Measurements from ENCODE around the gene LAMA5.

Gene LAMA5

GRCh38 chr20:62308102-62308822, 58.9 kb downstream of the LAMA5 start:
- FAIRE-seq: peak; percentile 60

GRCh38 chr20:62307226-62308101, 59.6 kb downstream of the LAMA5 start:
- FAIRE-seq (peak; percentile 62), DNase-seq (ENCODE audit: insufficient read length, low spot score) (no peak)

More at GRCh38 chr20:62308102-62308822, 58.9 kb downstream of the LAMA5 start:
- DNase-seq (ENCODE audit: insufficient read length, low spot score): no peak

- no peak for FAIRE-seq
- DNase-seq (ENCODE audit: insufficient read length, low spot score): no peak
These were observed 60.5 kb downstream of the LAMA5 start for GRCh38 chr20:62306414-62307187.

- DNase-seq (ENCODE audit: insufficient read length, low spot score): no peak
- FAIRE-seq: peak; percentile 51
These were observed 61.2 kb downstream of the LAMA5 start for GRCh38 chr20:62305765-62306413.

GRCh38 chr20:62305149-62305764, 61.9 kb downstream of the LAMA5 start:
- peak; percentile 85 for FAIRE-seq

GRCh38 chr20:62304331-62305148, 62.6 kb downstream of the LAMA5 start:
- no peak for DNase-seq (ENCODE audit: insufficient read length, low spot score)
- peak; percentile 65 for FAIRE-seq

More at GRCh38 chr20:62305149-62305764, 61.9 kb downstream of the LAMA5 start:
- DNase-seq (ENCODE audit: insufficient read length, low spot score): no peak

GRCh38 chr20:62303340-62304226, 63.5 kb downstream of the LAMA5 start:
- FAIRE-seq: peak; percentile 68
- DNase-seq (ENCODE audit: insufficient read length, low spot score): peak; percentile 47

DNA sequence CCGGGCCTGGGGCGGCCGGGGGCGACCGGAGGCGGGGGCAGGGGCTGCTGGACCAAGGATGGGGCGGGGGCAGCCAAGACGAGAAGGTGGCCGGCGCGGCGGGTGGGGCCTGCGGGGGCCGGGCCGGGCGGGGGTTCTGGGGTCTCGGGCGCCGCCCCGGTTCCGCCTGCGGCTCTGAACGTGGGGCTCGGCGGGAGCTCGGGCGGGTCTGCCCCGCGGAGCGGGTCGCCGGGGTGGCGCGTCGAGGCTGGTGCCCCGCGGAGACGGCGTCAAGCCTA, 64.1 kb downstream of the LAMA5 start:
- FAIRE-seq (no peak), DNase-seq (ENCODE audit: insufficient read length, low spot score) (no peak)

DNA sequence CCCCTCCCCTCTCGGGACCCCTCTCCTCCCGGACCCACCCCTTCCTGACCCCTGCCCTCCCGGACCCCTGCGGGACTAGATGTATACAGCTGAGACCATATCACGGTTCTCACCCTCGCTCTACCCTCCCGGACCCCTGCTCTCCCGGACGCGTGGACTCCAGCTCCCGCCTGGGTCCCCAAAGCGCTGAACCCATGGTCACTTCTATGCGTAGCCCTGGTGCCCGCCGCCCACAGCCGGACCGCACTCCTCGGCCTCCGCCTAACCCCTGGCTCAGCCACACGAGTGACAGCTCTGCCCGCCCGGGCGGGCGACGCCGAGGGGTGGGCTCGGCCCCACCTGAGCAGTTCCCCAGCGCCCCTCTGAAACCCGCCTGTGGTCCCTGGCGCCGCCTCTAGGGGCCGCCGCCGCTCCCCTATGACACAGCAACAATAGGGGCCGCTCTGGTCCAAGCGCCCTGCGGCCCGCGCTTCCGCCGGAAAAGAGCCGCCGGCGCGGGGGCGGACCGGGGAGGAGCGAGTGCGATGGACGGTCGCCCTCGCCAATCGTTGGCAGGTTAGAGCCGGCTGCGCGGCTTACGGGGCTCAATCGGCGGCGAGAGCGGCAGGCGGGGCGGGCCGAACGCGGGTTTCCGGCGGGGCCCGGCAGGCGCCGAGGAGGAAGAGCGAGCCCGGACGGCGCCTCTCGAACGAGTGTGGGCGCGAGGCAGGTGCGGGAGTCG, 64.6 kb downstream of the LAMA5 start, which contains the start of gene ADRM1:
Gene ADRM1, plus strand, starts transcription at position 657 of the 721 bp plus-strand sequence. CDS start 572 bp downstream, outside the sequence.
- FAIRE-seq (peak; percentile 99), DNase-seq (ENCODE audit: insufficient read length, low spot score) (peak; percentile 100)

DNA sequence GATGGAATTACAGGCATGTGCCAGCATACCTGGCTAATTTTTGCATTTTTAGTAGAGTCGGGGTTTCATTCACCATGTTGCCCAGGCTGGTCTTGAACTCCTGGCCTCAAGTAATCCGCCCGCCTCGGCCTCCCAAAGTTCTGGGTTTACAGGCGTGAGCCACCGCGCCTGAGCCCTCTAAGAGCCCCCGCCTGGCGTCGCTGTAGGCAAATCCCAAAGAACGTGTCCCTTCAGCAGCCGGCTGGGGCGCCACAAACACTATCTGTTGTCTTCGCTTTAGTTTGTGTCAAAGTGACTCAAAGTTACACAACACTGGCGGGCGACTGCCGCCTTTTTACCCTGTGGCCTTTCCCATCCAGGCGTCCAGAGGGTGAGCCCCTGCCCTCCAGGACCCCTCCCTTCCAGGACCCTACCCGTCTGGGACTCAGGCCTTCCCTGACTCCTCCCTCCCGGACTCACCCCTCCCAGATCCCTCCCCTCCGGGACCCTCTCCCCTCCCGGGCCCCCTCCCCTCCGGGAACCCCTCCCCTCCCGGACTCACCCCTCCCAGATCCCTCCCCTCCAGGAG, 65.3 kb downstream of the LAMA5 start:
- DNase-seq (ENCODE audit: insufficient read length, low spot score) (peak; percentile 100), FAIRE-seq (no peak)

- DNase-seq (ENCODE audit: insufficient read length, low spot score) (no peak), FAIRE-seq (no peak)
These were observed 65.9 kb downstream of the LAMA5 start for GRCh38 chr20:62301111-62301668.

DNA sequence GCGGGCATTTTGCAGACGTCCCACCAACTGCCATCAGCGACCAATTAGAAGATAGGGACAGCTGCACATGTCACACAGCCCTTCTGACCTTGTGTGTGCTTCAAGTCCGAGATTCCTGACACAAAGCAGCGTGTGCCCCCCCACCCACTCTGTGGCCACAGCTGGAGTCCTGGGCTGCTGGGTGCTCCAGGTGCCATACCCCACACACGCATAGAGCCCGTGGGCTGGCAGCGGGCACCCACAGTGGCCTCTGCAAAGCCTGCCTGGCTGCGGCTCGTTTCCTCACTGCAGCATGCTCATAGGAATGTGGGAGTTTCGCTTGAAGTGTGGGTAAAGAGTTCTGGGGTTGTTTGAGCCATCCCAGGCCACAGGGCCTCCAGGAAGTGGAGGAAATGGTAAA, 66.8 kb downstream of the LAMA5 start:
- DNase-seq (ENCODE audit: insufficient read length, low spot score): no peak

GRCh38 chr20:62299666-62300236, 67.4 kb downstream of the LAMA5 start:
- no peak for DNase-seq (ENCODE audit: insufficient read length, low spot score)
- FAIRE-seq: no peak

More for the DNA sequence above, 66.8 kb downstream of the LAMA5 start:
- FAIRE-seq: no peak

- DNase-seq (ENCODE audit: insufficient read length, low spot score): no peak
These were observed 68.4 kb downstream of the LAMA5 start for GRCh38 chr20:62298577-62299249.

DNA sequence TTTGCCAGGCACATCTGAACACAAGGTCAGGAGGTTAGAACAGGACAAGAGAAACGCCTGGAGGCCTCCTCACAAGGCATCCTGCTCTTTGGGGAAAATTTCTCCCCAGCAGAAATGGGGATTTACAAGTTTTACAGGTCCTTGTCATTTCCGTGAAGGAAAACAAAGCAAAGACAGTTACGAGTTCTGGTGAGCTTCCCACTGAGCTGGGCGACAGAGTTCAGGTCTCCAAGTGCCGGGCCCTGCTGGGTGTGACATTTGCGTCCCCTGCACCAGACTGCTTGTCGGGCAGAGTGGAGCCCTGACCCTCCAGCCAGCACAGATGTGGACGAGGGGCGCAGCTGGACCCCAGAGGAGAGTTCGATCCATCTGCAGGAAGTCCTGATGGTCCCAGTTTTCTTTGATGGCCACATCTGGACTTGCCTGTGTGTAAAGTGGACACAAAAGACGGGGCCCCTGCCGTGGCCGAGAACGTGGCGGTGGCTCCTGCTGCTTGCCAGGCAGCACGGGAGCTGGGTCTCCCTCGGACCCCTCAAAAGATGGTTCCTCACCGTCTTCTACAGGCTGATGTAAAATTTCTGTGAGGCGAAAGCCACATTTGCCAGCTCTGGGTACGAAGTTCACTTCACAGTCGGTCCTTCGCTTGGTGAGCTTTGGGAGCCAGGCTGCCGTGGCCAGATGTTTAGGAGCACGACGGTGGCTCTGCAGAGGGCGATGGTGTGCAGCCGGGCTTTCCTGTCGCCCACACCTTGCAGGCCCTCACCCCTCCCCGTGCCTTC, 69.5 kb downstream of the LAMA5 start:
- peak; percentile 9 for FAIRE-seq
- DNase-seq (ENCODE audit: insufficient read length, low spot score): no peak

More at GRCh38 chr20:62298577-62299249, 68.4 kb downstream of the LAMA5 start:
- FAIRE-seq: peak; percentile 44
